Rectal smooth muscle tissue (tissue), 1 donor: ENCODE data around the gene OR2J3.
"Not testable (repeated sequence)": the region's sequence is repeated elsewhere in the genome, so short reads cannot be mapped to it uniquely, and the experiment has no call there.

Experiments
- H3K27ac ChIP-seq: one replicate; pipeline ENCODE4 v1.7.0; 2013; ENCODE audit warnings: low read depth, low read length, inconsistent platforms
- H3K27me3 ChIP-seq: one replicate; pipeline ENCODE4 v1.7.0; 2013; ENCODE audit warnings: low read length; ENCODE audit not compliant: control insufficient read depth, insufficient read depth
- H3K36me3 ChIP-seq: one replicate; pipeline ENCODE4 v1.7.0; 2013; ENCODE audit warnings: low read length; ENCODE audit not compliant: control insufficient read depth, insufficient read depth
- H3K4me1 ChIP-seq: one replicate; pipeline ENCODE4 v1.7.0; 2013; ENCODE audit warnings: low read length; ENCODE audit not compliant: control insufficient read depth, insufficient read depth
- H3K4me3 ChIP-seq: one replicate; pipeline ENCODE4 v1.7.0; 2013; ENCODE audit warnings: low read length
- H3K9ac ChIP-seq: one replicate; pipeline ENCODE4 v1.7.0; 2013; ENCODE audit warnings: low read length

Gene OR2J3

GRCh38 chr6:29107758-29108157, at the start of gene OR2J3:
Gene OR2J3 (plus strand): TSS chr6:29108058. CDS start chr6:29111891, 3,833 bp downstream.
- Histone ChIP-seq H3K27ac (no peak within 1 kb of the TSS), H3K27me3 (no peaks in the 10 kb centered on the region), H3K36me3 (no peaks in the 10 kb centered on the region), H3K4me3 (no peak within 1 kb of the TSS), H3K4me1 (no peaks in the 10 kb centered on the region), H3K9ac (no peak within 1 kb of the TSS)

DNA sequence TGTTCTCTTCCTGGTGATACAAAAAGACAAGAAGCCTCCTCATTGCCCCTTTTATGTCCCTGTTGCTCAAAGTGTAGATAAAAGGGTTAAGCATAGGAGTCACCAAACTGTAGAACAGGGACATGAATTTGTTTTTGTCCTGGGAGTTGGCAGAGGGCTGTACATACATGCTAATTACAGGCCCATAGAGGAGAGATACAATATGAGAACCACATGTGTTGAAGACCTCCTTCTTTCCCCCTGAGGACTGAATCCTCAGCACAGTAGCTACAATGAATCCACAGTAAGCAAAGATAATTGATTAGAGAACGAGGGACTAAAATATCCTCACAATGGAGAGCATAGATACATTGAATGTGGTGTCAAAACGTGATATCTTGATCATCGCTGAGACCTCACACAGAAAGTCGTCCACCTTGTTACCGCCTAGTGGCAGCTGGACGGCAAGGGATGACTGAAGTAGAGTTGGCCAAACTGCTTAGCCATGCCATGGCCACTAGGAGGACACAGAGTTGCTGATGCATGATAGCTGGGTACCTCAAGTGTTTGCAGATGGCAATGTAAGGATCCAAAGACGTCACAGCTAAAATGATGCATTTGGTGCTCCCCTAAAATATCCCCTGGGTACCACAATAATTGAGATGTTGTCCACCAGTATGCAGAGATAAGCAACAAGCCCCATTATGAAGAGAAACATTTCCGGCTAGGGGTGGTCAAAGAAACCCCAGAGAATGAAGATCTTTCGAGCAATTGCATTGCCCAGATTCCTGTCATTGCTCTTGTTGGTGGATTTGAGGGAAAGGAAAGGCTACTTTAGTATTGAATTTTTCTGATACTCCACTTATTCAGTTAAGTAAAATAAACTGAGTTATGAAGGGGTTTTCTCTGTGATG, 35.8 kb upstream of the OR2J3 start:
- no peaks in the 10 kb centered on the region for H3K36me3 ChIP-seq

DNA sequence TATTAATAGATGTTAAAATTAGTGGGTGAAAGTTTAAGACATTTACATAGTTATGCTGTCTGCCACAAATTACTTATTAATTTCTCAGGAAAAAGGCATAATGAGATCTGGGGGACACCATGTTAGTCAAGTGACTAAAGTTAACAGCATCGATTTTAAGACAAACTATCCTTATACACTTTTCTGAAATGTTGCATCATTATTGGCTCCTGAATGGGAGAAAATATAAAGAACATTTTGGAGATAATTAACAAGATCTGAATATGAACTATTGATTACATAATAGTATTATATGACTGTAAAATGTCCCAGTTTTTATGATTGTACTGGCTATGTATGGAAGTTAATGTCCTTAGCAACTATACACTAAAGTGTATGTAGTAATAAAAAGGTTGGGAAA, 28.7 kb upstream of the OR2J3 start:
- Histone ChIP-seq H3K4me3 (no peak overlapping the region), H3K9ac (no peak overlapping the region), H3K36me3 (no peaks in the 10 kb centered on the region), H3K27me3 (no peaks in the 10 kb centered on the region), H3K27ac (no peak overlapping the region), H3K4me1 (no peaks in the 10 kb centered on the region)

More for the DNA sequence above, 35.8 kb upstream of the OR2J3 start:
- H3K4me1 ChIP-seq, result no peaks in the 10 kb centered on the region
- no peaks in the 10 kb centered on the region for H3K27me3 ChIP-seq
- no peak overlapping the region for H3K27ac ChIP-seq
- H3K9ac ChIP-seq, result no peak overlapping the region
- H3K4me3 ChIP-seq, result no peak overlapping the region

- Histone ChIP-seq H3K9ac (no peak overlapping the region), H3K27me3 (no peaks in the 10 kb centered on the region), H3K27ac (no peak overlapping the region), H3K4me3 (no peak overlapping the region), H3K4me1 (no peaks in the 10 kb centered on the region), H3K36me3 (no peaks in the 10 kb centered on the region)
Measured at GRCh38 chr6:29081312-29081711, 26.5 kb upstream of the OR2J3 start.

DNA sequence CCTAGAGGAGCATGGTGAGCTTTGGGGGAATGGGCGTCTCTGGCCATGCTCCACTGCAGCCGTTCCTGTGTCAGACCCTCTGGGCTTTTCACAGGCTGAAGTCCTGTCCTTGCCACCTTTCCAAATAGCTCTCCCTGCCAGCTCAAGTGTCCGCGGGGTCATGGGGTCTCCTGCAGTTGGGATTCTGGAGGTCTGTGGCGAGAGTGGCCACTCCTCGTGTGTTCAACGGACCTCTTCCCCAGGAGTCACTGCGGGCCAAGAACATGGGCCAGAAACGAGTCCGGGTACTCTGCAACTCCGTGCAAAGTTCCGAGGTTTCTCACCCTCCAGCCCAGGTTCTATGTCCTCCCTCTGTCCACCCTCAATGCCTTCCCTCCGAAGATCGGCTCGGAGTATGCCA, 25.4 kb upstream of the OR2J3 start:
- no peak overlapping the region for H3K4me3 ChIP-seq
- no peaks in the 10 kb centered on the region for H3K27me3 ChIP-seq
- no peak overlapping the region for H3K9ac ChIP-seq
- no peak overlapping the region for H3K27ac ChIP-seq
- no peaks in the 10 kb centered on the region for H3K4me1 ChIP-seq
- H3K36me3 ChIP-seq, result no peaks in the 10 kb centered on the region

GRCh38 chr6:29087213-29087612, 20.6 kb upstream of the OR2J3 start, which contains the start of gene OR2B3:
Gene OR2B3 (minus strand): TSS chr6:29087313. CDS start chr6:29087248, 65 bp downstream.
- Histone ChIP-seq H3K27me3 (no peaks in the 10 kb centered on the region), H3K9ac (no peak within 1 kb of the TSS), H3K4me1 (no peaks in the 10 kb centered on the region), H3K36me3 (no peaks in the 10 kb centered on the region), H3K4me3 (no peak within 1 kb of the TSS), H3K27ac (no peak within 1 kb of the TSS)

DNA sequence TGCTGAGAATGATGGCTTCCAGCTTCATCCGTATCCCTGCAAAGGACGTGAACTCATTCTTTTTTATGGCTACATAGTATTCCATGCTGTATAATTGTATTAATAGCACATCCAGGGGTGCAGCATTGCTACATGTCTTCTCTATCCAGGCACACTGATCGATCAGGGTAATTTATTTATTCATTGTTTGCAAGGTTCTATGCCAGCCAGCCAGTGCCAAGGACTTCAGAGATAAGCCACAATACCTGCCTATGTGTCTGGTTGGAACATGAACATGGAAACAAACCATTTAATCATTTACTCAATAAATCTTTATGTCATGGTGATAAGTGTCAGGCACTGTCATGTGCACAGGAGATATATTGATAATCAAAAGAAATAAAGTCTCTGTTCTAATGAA, 14.9 kb upstream of the OR2J3 start:
- H3K4me1 ChIP-seq, result no peaks in the 10 kb centered on the region
- no peak overlapping the region for H3K4me3 ChIP-seq
- no peaks in the 10 kb centered on the region for H3K27me3 ChIP-seq
- H3K36me3 ChIP-seq, result no peaks in the 10 kb centered on the region
- no peak overlapping the region for H3K9ac ChIP-seq
- no peak overlapping the region for H3K27ac ChIP-seq

DNA sequence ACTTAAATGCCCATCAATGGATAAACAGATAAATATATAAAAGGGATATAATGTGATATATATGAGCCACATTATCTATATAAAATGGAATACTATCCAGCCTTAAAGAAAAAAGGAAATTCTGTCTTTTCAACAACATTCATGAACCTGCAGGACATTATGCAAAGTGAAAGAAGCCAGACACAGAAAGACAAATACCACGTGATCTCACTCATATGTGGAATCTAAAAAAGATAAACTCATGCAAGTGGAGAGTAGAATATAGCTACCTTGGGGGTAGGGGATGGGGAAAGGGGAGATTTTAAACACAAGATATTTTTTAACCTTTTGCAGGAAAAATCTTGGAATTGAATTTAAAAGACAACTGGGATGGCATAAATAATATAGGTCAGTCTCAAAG, 10.1 kb upstream of the OR2J3 start:
- Histone ChIP-seq H3K36me3 (no peaks in the 10 kb centered on the region), H3K4me1 (no peaks in the 10 kb centered on the region)

GRCh38 chr6:29099190-29099589, 8.7 kb upstream of the OR2J3 start, which contains the start of gene OR2J1:
Gene OR2J1 (plus strand): TSS chr6:29099490. CDS start chr6:29100943, 1,453 bp downstream.
- Histone ChIP-seq H3K9ac (no peak within 1 kb of the TSS), H3K4me3 (no peak within 1 kb of the TSS), H3K36me3 (no peaks in the 10 kb centered on the region), H3K4me1 (no peaks in the 10 kb centered on the region), H3K27ac (no peak within 1 kb of the TSS), H3K27me3 (no peaks in the 10 kb centered on the region)

More for the DNA sequence above, 10.1 kb upstream of the OR2J3 start:
- H3K27ac ChIP-seq, result no peak overlapping the region
- H3K27me3 ChIP-seq, result no peaks in the 10 kb centered on the region
- H3K4me3 ChIP-seq, result no peak overlapping the region
- no peak overlapping the region for H3K9ac ChIP-seq

DNA sequence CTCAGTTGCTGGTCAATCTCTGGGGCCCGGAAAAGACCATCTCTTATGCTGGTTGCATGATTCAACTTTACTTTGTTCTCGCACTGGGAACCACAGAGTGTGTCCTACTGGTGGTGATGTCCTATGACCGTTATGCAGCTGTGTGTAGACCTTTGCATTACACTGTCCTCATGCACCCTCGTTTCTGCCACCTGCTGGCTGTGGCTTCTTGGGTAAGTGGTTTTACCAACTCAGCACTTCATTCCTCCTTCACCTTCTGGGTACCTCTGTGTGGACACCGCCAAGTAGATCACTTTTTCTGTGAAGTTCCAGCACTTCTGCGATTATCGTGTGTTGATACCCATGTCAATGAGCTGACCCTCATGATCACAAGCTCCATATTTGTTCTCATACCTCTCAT, 4.3 kb downstream of the OR2J3 start:
- H3K9ac ChIP-seq, result no peak overlapping the region
- no peak overlapping the region for H3K27ac ChIP-seq
- no peaks in the 10 kb centered on the region for H3K36me3 ChIP-seq
- H3K27me3 ChIP-seq, result no peaks in the 10 kb centered on the region
- H3K4me3 ChIP-seq, result no peak overlapping the region
- H3K4me1 ChIP-seq, result no peaks in the 10 kb centered on the region

DNA sequence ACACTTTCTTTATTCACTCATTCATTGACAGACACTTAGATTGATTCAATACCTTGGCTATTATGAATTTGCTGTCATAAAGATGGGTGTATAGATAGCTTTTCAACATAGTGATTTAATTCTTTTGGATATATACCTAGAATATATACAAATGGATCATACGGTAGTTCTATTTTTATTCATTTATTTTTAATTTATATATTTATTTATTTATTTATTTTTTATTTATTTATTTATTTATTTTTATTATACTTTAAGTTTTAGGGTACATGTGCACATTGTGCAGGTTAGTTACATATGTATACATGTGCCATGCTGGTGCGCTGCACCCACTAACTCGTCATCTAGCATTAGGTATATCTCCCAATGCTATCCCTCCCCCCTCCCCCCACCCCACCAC, 7.1 kb downstream of the OR2J3 start:
- H3K36me3 ChIP-seq, H3K27ac ChIP-seq, H3K9ac ChIP-seq, H3K27me3 ChIP-seq, H3K4me1 ChIP-seq, H3K4me3 ChIP-seq: not testable (repeated sequence)

DNA sequence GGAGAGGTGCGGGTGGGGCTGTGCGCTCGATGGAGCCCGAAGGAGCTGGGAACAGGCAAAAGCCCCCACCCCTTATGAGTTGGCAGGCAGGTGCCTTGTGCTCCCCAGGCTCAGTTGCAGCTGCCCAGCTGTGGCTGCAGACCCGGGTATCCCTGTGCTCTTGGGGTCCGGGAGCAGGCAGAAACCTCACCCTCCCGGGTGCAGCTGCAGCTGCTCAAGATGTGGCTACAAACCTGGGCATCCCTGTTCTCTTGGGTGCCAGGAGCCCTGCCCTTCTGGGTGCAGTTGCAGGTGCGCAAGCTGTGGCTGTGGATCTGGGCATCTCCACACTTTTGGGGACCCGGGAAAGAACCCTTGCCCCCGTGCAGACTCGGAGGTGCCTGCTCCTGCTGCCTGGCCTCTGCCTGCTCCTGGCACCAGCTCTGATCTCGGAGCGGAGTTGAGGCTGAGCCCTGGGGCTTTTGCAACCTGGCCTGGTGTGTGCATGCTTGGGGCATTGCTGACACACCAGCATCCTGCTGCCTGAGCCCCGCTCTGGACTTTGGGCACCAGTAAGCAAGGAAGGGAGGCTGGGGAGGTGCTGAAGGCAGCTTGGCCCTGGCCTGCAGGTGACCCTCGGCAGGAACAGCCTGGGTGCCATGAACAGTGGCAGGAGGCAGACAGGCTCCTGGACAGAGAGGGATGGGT, 21.6 kb downstream of the OR2J3 start:
- no peaks in the 10 kb centered on the region for H3K4me1 ChIP-seq

More for the DNA sequence above, 21.6 kb downstream of the OR2J3 start:
- Histone ChIP-seq H3K27me3 (no peaks in the 10 kb centered on the region), H3K36me3 (no peaks in the 10 kb centered on the region), H3K9ac (no peak overlapping the region), H3K27ac (no peak overlapping the region), H3K4me3 (no peak overlapping the region)
